A549 (cell line): ENCODE measurements around the gene SIRT2. TPM values are rescaled to one million over a fixed set of nuclear protein-coding genes. Genes with fewer than 3 reads are reported as not detected.

Source experiments
- ATAC-seq, 2 experiments: fragments of 200-7000 bp in 1 of 2; fragments of >200 bp in 1 of 2; cut with Nextera tagmentation in 1 of 2; cut with Tn5 transposase in 1 of 2; 3 replicates each; pipeline versions ENCODE4 v1.8.0 to v1.9.1; 2018 to 2020; ENCODE audit warnings: mild to moderate bottlenecking in 1 of 2, moderate library complexity in 1 of 2
- CTCF ChIA-PET: fragments of 300-600 bp; sonication (Branson Sonifier 250); formaldehyde crosslinking; extraction: SDS; loops from one replicate; lab custom pipeline; 2021; ENCODE audit warnings: antibody characterized with exemption, inconsistent platforms; lab: Yijun Ruan, JAX
- POLR2A ChIA-PET: fragments of 350-600 bp; formaldehyde crosslinking; extraction: SDS; loops from one replicate; lab custom pipeline; 2021; ENCODE audit warnings: antibody characterized with exemption, inconsistent platforms; lab: Yijun Ruan, JAX
- DNase-seq, 2 experiments: peaks; one replicate each; pipeline versions ENCODE4 v3.0.0 to v3.0.0-alpha.2; 2011 to 2016; ENCODE audit warnings: low read depth in 1 of 2, low spot score in 1 of 2
- FAIRE-seq: peaks from 2 replicates; lab custom pipeline; 2011; peaks lifted over from hg19 to GRCh38; lab: Jason Lieb, UNC
- H3K27ac ChIP-seq, 2 experiments: fragments of >200 bp; sonication (Bioruptor Twin); formaldehyde crosslinking; 3 replicates each; pipeline ENCODE4 v1.5.1; 2016 to 2017
- H3K4me1 ChIP-seq: fragments of >200 bp; sonication (Bioruptor Twin); formaldehyde crosslinking; 3 replicates; pipeline ENCODE4 v1.6.1; 2016
- H3K4me2 ChIP-seq: fragments of >200 bp; sonication (Bioruptor Twin); formaldehyde crosslinking; 3 replicates; pipeline ENCODE4 v1.6.1; 2016
- H3K4me3 ChIP-seq: fragments of >200 bp; sonication (Bioruptor Twin); formaldehyde crosslinking; 3 replicates; pipeline ENCODE4 v1.5.1; 2016
- H3K9me3 ChIP-seq: fragments of >200 bp; sonication (Bioruptor Twin); formaldehyde crosslinking; 3 replicates; pipeline ENCODE4 v1.6.1; 2016
- ATOH8 ChIP-seq: fragments of 250-450 bp; sonication (Bioruptor Pico); IDR thresholded peaks from 2 replicates; pipeline ENCODE4 v1.5.0; 2020; ENCODE audit warnings: low read depth, mild to moderate bottlenecking, moderate library complexity
- CHD2 ChIP-seq: fragments of 150-350 bp; IDR thresholded peaks from 2 replicates; pipeline ENCODE4 v1.6.1; 2014; ENCODE audit warnings: low read length; ENCODE audit not compliant: partially characterized antibody
- CTCF ChIP-seq: fragments of >200 bp; sonication (Bioruptor Twin); formaldehyde crosslinking; IDR thresholded peaks from 3 replicates; pipeline ENCODE4 v1.5.1; 2016
- EHF ChIP-seq: fragments of 250-450 bp; sonication (Bioruptor Pico); IDR thresholded peaks from 2 replicates; pipeline ENCODE4 v1.5.0; 2020; ENCODE audit warnings: mild to moderate bottlenecking
- EHMT2 ChIP-seq: fragments of 200-600 bp; sonication (generic); IDR thresholded peaks from 2 replicates; pipeline ENCODE4 v1.6.1; 2016; ENCODE audit warnings: antibody characterized with exemption, low read depth, mild to moderate bottlenecking, moderate library complexity
- EP300 ChIP-seq, 2 experiments: fragments of >200 bp; sonication (Bioruptor Twin); formaldehyde crosslinking; IDR thresholded peaks; 2 replicates in 1 of 2; 3 replicates in 1 of 2; pipeline ENCODE4 v1.6.1; 2016 to 2017
- FOSB ChIP-seq: fragments of 250-450 bp; sonication (Bioruptor Pico); IDR thresholded peaks from 2 replicates; pipeline ENCODE4 v1.5.0; 2020; ENCODE audit warnings: mild to moderate bottlenecking, moderate library complexity
- FOSL2 ChIP-seq, 2 experiments: fragments of 450-650 bp in 1 of 2; fragments of >200 bp in 1 of 2; sonication (Bioruptor Twin) in 1 of 2; formaldehyde crosslinking; IDR thresholded peaks; 2 replicates each; pipeline versions ENCODE4 v1.5.0 to v1.6.1; 2016 to 2020; ENCODE audit warnings: mild to moderate bottlenecking in 1 of 2, moderate library complexity in 1 of 2
- FOXS1 ChIP-seq: fragments of 250-450 bp; sonication (Bioruptor Pico); IDR thresholded peaks from 2 replicates; pipeline ENCODE4 v1.5.0; 2020; ENCODE audit warnings: mild to moderate bottlenecking, moderate library complexity
- HES2 ChIP-seq: fragments of >200 bp; sonication (Bioruptor Twin); formaldehyde crosslinking; IDR thresholded peaks from 2 replicates; pipeline ENCODE4 v1.6.1; 2016
- HEYL ChIP-seq: fragments of 250-450 bp; sonication (Bioruptor Pico); IDR thresholded peaks from 2 replicates; pipeline ENCODE4 v1.8.0; 2021; ENCODE audit warnings: mild to moderate bottlenecking, moderate library complexity
- HOXA7 ChIP-seq: fragments of 250-450 bp; sonication (Bioruptor Pico); IDR thresholded peaks from 2 replicates; pipeline ENCODE4 v1.5.0; 2020; ENCODE audit warnings: mild to moderate bottlenecking, moderate library complexity
- HOXB13 ChIP-seq: fragments of 250-450 bp; sonication (Bioruptor Pico); IDR thresholded peaks from 2 replicates; pipeline ENCODE4 v1.5.0; 2020; ENCODE audit warnings: low read depth, mild to moderate bottlenecking, moderate library complexity
- JUNB ChIP-seq: fragments of >200 bp; sonication (Bioruptor Twin); formaldehyde crosslinking; IDR thresholded peaks from 2 replicates; pipeline ENCODE4 v1.6.1; 2016
- MAFK ChIP-seq: fragments of 450-650 bp; IDR thresholded peaks from 2 replicates; pipeline ENCODE4 v1.6.1; 2014; ENCODE audit not compliant: partially characterized antibody
- MAZ ChIP-seq: fragments of 150-350 bp; IDR thresholded peaks from 2 replicates; pipeline ENCODE4 v1.6.1; 2014; ENCODE audit warnings: antibody characterized with exemption, low read depth, low read length, borderline replicate concordance
- NFE2L2 ChIP-seq: fragments of 150-350 bp; conservative IDR thresholded peaks from 2 replicates; pipeline ENCODE4 v1.6.1; 2014; ENCODE audit warnings: low read length
- POLR2A ChIP-seq: IDR thresholded peaks from 2 replicates; pipeline ENCODE4 v1.6.1; 2012; ENCODE audit warnings: mild to moderate bottlenecking, low read length
- POLR2AphosphoS2 ChIP-seq: conservative IDR thresholded peaks from 2 replicates; pipeline ENCODE4 v1.6.1; 2012; ENCODE audit warnings: low read length, improper control_type of control experiment, inconsistent platforms
- RAD21 ChIP-seq, 2 experiments: fragments of >200 bp in 1 of 2; sonication (Bioruptor Twin) in 1 of 2; formaldehyde crosslinking in 1 of 2; IDR thresholded peaks in 1 of 2; conservative IDR thresholded peaks in 1 of 2; 2 replicates in 1 of 2; 3 replicates in 1 of 2; pipeline ENCODE4 v1.6.1; 2012 to 2018; ENCODE audit warnings: inconsistent platforms in 1 of 2
- RARB ChIP-seq: fragments of 250-450 bp; sonication (Bioruptor Pico); IDR thresholded peaks from 2 replicates; pipeline ENCODE4 v1.8.0; 2021; ENCODE audit warnings: mild to moderate bottlenecking, moderate library complexity
- SREBF2 ChIP-seq: fragments of 450-650 bp; IDR thresholded peaks from 2 replicates; pipeline ENCODE4 v1.6.1; 2014; ENCODE audit warnings: mild to moderate bottlenecking, moderate library complexity
- TFCP2L1 ChIP-seq: fragments of 250-450 bp; sonication (Bioruptor Pico); IDR thresholded peaks from 2 replicates; pipeline ENCODE4 v1.5.0; 2021; ENCODE audit warnings: mild to moderate bottlenecking
- TP53 ChIP-seq: fragments of 250-450 bp; sonication (Bioruptor Pico); IDR thresholded peaks from 2 replicates; pipeline ENCODE4 v1.5.0; 2021; ENCODE audit warnings: mild to moderate bottlenecking, moderate library complexity
- USF2 ChIP-seq: fragments of 450-650 bp; IDR thresholded peaks from 2 replicates; pipeline ENCODE4 v1.6.1; 2014; ENCODE audit warnings: antibody characterized with exemption
- ZC3H11A ChIP-seq: fragments of 450-650 bp; IDR thresholded peaks from 2 replicates; pipeline ENCODE4 v1.6.1; 2014; ENCODE audit warnings: antibody characterized with exemption, mild to moderate bottlenecking
- WGBS: methylation state at CpG from one replicate; pipeline ENCODE4 v1.1.6; 2017; ENCODE audit errors: missing lambda C conversion rate; 5-methylcytosine and 5-hydroxymethylcytosine counted together
- polyA plus RNA-seq, 4 experiments: library from polyadenylated mRNA; depleted of rRNA in 3 of 4; stranded (reverse); fragments of >200 nt; fragmentation: RNase III in 1 of 4; extraction: RNeasy Plus Mini Kit Qiagen cat#74134 plus additional on column Dnase treatment in 1 of 4; gene quantifications; 2 replicates in 3 of 4; 3 replicates in 1 of 4; pipeline ENCODE4 v1.2.3, GENCODE V29; 2011 to 2017

SIRT2 gene
- polyA plus RNA-seq, 2 of the 4 experiments (the other 2 are of a cell fraction) = 28.6 to 30.4 TPM

GRCh38 chr19:38838986-38839761 lies 60.2 kb downstream of the SIRT2 start (continued):
- TF ChIP-seq USF2 = no peak
- no peak for TF ChIP-seq EP300 (IDR thresholded peaks at IDR 0.05)
- TF ChIP-seq MAZ = peak; percentile 47; the same call in 1 of the 2 replicates
- no peak for TF ChIP-seq POLR2A
- TF ChIP-seq MAFK = no peak
- no peak for TF ChIP-seq NFE2L2
- no peak; the same call in 1 of the 2 replicates for TF ChIP-seq ATOH8 (CRISPR knock-in tag)
- no peak for TF ChIP-seq CTCF
- TF ChIP-seq TFCP2L1 (CRISPR knock-in tag) = peak; percentile 89
- no peak for TF ChIP-seq HEYL (CRISPR knock-in tag)
- 0 out of 2 replicates have a peak, but pooled peaks have one; percentile 25 for TF ChIP-seq TP53 (CRISPR knock-in tag)
- no peak for TF ChIP-seq EHMT2
- no peak for TF ChIP-seq FOXS1 (CRISPR knock-in tag)
- no peak for TF ChIP-seq CHD2
- TF ChIP-seq RARB (CRISPR knock-in tag) = peak; percentile 42; the same call in 1 of the 2 replicates
- TF ChIP-seq FOSB (CRISPR knock-in tag) = peak; percentile 90
- no peak for TF ChIP-seq JUNB

- CTCF ChIA-PET = interaction anchor here (0.8 to 3.4 kb wide), 14 partner anchors 9 to 295 kb away, joined by 3 to 21 read pairs (median 5); partner anchors contain the start of genes MRPS12 and SARS2
- H3K27ac ChIP-seq = peak overlapping the region; percentile 36 to 76; a peak in 4 of 6 replicates
- H3K4me3 ChIP-seq = no peak overlapping the region; the same call in 2 of the 3 replicates
- POLR2A ChIA-PET = interaction anchor here (0.7 to 6.5 kb wide), 10 partner anchors 8 to 190 kb away, joined by 3 to 62 read pairs (median 5); partner anchors contain the start of genes ACTN4, HNRNPL, NFKBIB and SIRT2
- FAIRE-seq (peak; percentile 80), ATAC-seq (peak; percentile 6 to 8; a peak in 4 of 6 replicates), DNase-seq (peak in 1 of 2 experiments; percentile 62)
- TF ChIP-seq USF2 (no peak), ATOH8 (CRISPR knock-in tag) (0 out of 2 replicates have a peak, but pooled peaks have one; percentile 18), FOSL2 (IDR thresholded peaks at IDR 0.05) (no peak), FOSL2 (CRISPR knock-in tag; IDR thresholded peaks at IDR 0.05) (peak; percentile 59), ZC3H11A (no peak; the same call in 1 of the 2 replicates), FOSB (CRISPR knock-in tag) (peak; percentile 91), POLR2AphosphoS2 (peak; percentile 95), TP53 (CRISPR knock-in tag) (peak; percentile 62; the same call in 1 of the 2 replicates), HOXA7 (CRISPR knock-in tag) (peak; percentile 65; the same call in 1 of the 2 replicates), HES2 (no peak), RARB (CRISPR knock-in tag) (peak; percentile 61; the same call in 1 of the 2 replicates), TFCP2L1 (CRISPR knock-in tag) (peak; percentile 95; the same call in 1 of the 2 replicates), SREBF2 (no peak), EHF (CRISPR knock-in tag) (no peak), RAD21 (conservative IDR thresholded peaks at IDR 0.05 in 1 of 2, IDR thresholded peaks at IDR 0.05 in 1 of 2) (0 out of 5 replicates have a peak, but pooled peaks of 1 of the 2 experiments have one; percentile 26), HOXB13 (CRISPR knock-in tag) (no peak)
- peaks cover 89% of the 10 kb centered on the region for H3K4me1 ChIP-seq
- 71% methylated on average over 19 of the region's 19 CpGs for WGBS
- H3K4me2 ChIP-seq = peak overlapping the region; percentile 40
- H3K9me3 ChIP-seq = no peaks in the 10 kb centered on the region
Observed at GRCh38 chr19:38838208-38838985, 61.0 kb downstream of the SIRT2 start.
